GM21528 (cell line): ENCODE data around the gene ATE1.
A peak's percentile ranks its signal among the peaks of the same experiment; 100 is the strongest.
"Not testable (repeated sequence)": the region's sequence is repeated elsewhere in the genome, so short reads cannot be mapped to it uniquely, and the experiment has no call there.

Experiments
- ATAC-seq: cut with Tn5 transposase; IDR thresholded peaks from one replicate; pipeline ENCODE4 v1.9.1; 2021; ENCODE audit warnings: mild to moderate bottlenecking, moderate library complexity; ENCODE audit not compliant: unreplicated experiment, low FRiP score

The ATE1 gene

DNA sequence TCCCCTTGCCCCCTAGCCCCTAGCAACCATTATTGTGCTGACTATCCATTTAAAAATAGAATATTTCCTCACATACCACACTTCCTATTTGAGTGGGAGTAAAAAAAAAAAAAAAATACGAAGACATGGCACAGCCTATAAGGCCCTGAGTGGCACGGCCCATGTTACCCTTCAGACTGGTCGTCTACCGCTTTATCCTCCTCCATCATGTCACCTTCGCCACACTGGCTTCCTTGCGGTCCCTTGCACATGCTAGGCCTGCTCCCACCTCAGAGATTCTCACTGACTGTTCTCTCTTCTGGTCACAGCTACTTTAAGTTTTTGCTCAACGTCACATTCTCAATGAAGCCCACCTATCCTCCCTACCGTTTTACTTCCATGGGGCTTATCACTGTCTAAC is 130.3 kb downstream of the ATE1 start:
- no peak for ATAC-seq

GRCh38 chr10:121796342-121796741 is 131.5 kb downstream of the ATE1 start:
- no peak for ATAC-seq

DNA sequence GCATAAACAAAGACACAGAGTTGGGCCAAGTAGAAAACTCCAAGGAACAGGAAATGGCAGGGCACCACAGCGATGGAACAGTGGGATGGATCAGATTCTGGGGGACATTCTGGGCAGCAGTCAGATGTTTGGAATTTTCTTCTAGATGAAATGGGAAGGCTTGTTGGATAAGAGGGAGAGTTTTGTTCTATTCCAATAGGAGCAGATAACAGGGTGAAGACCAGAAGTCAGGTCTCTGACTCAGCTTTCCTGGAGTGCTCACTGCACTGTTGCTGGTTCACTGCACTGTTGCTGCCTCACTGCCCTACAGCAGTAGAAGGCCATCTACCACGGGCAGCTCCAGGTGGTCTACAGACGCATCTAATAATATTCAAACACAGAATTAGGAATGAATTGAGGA is 135.6 kb downstream of the ATE1 start:
- ATAC-seq: no peak

DNA sequence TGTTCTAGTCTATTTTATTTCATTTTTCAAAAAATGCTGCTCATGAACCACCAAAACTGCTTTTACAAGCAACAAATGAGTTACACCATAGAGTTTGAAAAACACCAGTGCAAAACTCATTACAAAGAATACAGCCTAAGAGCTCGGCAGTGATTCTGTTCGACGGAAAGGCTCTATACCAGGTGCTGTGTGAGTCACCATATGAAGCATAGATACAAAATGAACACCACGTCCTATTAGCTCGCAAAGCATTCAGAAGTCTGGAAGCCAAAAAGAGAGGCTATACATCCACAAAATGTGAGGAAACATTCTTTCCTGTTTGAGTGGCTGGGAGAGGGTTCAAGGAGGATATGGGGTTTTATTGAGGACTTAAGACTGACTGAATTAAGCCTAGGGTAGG is 136.1 kb downstream of the ATE1 start:
- no peak for ATAC-seq

- no peak for ATAC-seq
These were observed 139.1 kb downstream of the ATE1 start for GRCh38 chr10:121788717-121789116.

- no peak for ATAC-seq
These were observed 139.7 kb downstream of the ATE1 start for GRCh38 chr10:121788115-121788514.

DNA sequence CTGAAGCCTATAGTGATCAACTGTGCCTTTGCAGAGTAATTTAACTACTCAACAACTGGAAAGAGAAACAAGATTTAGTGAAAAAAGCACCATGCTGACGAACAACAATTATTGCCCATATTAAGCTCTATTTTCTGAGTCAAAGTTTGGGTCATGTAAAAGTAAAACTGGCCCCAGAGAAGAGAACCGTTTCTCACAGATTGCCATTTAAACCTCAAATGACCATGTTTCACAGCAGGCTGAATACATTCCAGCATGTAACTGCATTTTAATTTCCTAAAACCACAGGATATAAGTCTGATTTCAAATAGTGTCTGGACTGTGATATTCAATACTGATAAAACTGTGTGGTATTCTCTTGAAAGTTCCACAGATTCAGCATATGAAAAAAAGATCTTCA is 140.7 kb downstream of the ATE1 start:
- ATAC-seq: no peak

GRCh38 chr10:121783782-121784372 is 144.0 kb downstream of the ATE1 start:
- no peak for ATAC-seq

GRCh38 chr10:121781101-121781500 is 146.7 kb downstream of the ATE1 start:
- no peak for ATAC-seq

GRCh38 chr10:121774813-121775212 is 153.0 kb downstream of the ATE1 start:
- no peak for ATAC-seq

GRCh38 chr10:121774404-121774803 is 153.4 kb downstream of the ATE1 start:
- ATAC-seq: no peak

DNA sequence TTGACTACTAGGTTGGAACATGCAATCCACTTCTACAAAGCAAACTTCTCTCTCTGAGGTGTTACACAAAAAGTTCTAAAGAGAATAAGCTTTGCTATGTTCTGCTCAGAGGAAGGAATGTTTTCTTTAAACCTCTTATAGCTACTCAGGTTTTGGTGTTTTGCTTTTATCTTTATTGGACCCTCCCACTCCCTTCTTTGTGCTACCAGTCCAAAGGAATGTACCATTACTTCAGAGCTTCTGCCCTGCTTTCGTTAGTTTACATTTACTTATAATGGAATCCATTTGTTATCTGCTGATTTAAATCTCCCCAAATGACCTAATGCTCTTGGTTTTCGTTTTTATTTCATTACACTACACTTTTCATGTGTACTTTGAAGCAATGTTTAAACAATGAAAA is 154.9 kb downstream of the ATE1 start:
- ATAC-seq: no peak

- no peak for ATAC-seq
These were observed 155.4 kb downstream of the ATE1 start for GRCh38 chr10:121772406-121772805.

DNA sequence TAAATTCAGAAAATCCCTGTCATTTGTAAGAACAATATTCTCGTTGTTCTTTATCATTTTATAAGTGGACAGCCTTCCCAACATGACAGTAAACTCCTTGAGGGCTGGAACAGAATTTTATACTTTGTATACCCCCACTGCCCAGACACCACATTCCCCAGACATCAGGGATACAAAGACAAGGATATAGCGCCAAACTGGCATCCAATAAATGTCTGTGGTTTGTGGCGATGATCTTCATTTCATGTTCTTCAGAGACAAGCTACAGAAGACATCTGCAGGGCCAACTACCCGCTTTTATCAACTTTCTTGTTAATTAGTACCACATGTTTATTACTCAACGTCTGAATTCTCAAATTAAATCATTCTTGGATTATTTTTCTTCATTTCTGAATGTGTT is 155.9 kb downstream of the ATE1 start:
- no peak for ATAC-seq

- ATAC-seq: no peak
These were observed 161.4 kb downstream of the ATE1 start for GRCh38 chr10:121766426-121766825.

DNA sequence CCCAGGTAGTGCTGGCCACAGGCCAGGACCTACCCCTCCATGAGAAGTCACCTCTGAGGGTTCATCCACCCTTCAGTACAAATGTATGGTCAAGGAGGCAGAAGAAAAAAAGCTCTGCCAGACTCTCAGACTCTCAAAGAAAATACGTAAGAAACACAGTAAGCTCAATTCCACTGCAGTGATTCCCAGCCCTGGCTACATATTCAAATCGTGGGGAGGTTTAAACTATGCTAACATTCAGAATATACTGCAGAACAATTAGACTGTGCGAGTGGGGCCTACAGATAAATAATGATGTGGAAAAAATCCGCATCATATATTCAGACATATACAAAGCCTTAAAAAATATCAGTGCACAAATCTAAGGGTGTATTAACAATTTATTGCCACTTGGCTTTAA is 162.6 kb downstream of the ATE1 start:
- ATAC-seq: no peak

DNA sequence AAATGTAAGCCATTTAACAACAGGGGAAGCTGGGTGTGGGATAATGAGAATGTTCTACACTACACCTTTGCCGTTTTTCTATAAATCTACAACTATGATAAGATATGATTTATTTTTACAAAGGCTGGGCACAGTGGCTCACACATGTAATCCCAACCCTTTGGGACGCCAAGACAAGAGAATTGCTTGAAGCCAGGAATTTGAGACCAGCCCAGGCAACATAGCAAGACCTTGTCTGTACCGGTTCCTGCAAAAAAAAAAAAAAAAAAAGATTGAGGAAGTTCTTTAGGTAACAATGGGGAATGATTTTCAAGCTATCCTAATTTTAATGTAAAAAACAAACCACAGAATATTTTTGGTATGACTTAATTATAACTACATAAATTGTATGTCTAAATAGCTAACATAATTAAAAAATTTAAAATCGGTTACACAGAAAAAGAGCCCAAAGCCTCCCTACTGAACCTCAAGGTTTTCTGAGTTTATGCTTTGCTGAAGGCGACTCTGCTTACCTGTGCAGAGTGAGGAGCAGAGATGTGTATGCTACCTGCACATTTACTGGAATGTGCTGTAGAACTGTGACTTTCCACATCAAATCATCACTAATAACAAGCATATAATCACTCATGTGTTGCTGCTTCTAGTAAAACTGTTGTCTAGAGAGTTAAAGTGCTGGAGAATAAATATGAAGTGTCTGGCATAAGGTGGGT is 163.4 kb downstream of the ATE1 start:
- ATAC-seq: no peak

- not testable (repeated sequence) for ATAC-seq
These were observed 170.6 kb downstream of the ATE1 start for GRCh38 chr10:121757241-121757640.

DNA sequence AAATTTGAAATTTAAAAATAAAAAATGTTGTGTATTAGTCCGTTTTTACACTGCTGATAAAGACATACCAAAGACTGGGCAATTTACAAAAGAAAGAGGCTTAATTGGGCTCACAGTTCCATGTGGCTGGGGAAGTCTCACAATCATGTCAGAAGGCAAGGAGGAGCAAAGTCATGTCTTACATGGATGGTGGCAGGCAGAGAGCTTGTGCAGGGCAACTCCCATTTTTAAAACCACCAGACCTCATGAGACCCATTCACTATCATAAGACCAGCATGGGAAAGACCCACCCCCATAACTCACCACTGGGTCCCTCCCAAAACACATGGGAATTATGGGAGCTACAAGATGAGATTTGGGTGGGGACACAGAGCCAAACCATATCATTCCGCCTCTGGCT is 172.3 kb downstream of the ATE1 start:
- not testable (repeated sequence) for ATAC-seq

DNA sequence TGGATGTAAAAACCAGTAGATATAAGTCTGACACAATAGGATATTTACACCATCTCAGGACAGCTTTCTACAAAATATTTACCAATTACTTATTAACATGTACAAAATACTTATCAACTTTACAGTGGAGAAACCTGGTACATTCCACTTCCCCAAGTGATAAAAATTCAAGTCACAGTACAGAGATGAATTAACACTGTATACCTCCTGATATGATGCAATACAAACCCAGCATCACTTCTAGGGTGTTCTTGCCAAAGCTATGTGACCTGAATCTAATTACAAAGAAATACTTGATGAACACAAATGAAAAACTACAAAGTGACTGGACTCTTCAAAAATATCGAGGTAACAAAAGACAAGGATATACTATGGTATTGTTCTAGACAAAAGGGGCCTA is 173.2 kb downstream of the ATE1 start:
- peak; percentile 21 for ATAC-seq

GRCh38 chr10:121753726-121754476 is 173.9 kb downstream of the ATE1 start:
- ATAC-seq: peak; percentile 78
